Mucosa of rectum (tissue), 2 donors: ENCODE results near the gene MTUS2.

Experiments
- H3K27ac ChIP-seq, 2 donors: one replicate each; pipeline ENCODE4 v1.7.0; 2013; ENCODE audit warnings: inconsistent platforms in 2 of 2, low read depth in 2 of 2, low read length in 2 of 2
- H3K27me3 ChIP-seq, 2 donors: one replicate each; pipeline ENCODE4 v1.7.0; 2013; ENCODE audit warnings: low read length in 2 of 2; ENCODE audit not compliant: control insufficient read depth in 2 of 2, insufficient read depth in 2 of 2
- H3K36me3 ChIP-seq, 2 donors: one replicate each; pipeline ENCODE4 v1.7.0; 2013; ENCODE audit warnings: low read length in 2 of 2; ENCODE audit not compliant: control insufficient read depth in 2 of 2, insufficient read depth in 2 of 2
- H3K4me1 ChIP-seq, 2 donors: one replicate each; pipeline ENCODE4 v1.7.0; 2013; ENCODE audit warnings: low read length in 2 of 2, mild to moderate bottlenecking in 1 of 2; ENCODE audit not compliant: control insufficient read depth in 2 of 2, insufficient read depth in 2 of 2
- H3K4me3 ChIP-seq, 2 donors: one replicate each; pipeline ENCODE4 v1.7.0; 2013; ENCODE audit warnings: low read length in 2 of 2
- H3K9ac ChIP-seq, 2 donors: one replicate each; pipeline ENCODE4 v1.7.0; 2013; ENCODE audit warnings: low read length in 2 of 2, low read depth in 1 of 2, mild to moderate bottlenecking in 1 of 2
- H3K9me3 ChIP-seq, 2 donors: one replicate each; pipeline ENCODE4 v1.7.0; 2013; ENCODE audit warnings: low read length in 2 of 2; ENCODE audit not compliant: control insufficient read depth in 2 of 2
- donor health status: healthy.
- donor health status: Normal muscosa, but diverticular disease.

Gene MTUS2

DNA sequence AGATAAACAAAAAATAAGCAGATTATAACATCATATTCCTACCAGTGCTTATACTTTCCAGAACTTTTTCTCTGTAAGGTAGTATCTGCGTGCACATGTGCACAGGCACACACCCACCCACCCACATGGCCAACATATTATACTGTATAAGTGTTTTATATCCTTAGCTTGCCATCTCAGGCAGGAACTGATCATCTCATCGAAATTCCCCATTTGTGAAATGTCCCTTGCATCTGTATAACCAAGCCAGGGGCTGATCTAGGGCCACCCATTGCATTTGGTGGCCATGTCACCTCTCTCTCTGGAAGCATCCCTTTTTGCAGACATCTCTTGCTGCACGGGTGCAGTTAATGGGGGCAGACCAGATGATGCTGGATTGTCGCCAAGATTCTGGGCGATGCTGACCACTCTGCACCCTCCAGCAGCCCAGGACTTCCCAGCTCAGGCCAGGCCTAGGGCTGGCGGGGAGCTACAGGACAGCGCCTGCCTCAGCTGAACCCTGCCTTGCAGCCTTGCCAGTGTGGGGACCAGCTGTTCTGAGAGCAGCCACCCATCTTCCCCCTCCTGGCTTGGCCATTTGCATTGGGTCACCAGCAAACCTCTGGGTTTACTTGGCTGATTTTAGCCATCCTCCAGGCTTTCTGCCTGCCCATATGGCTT is 679.5 kb downstream of the MTUS2 start:
- Histone ChIP-seq H3K9me3 (no peaks in the 10 kb centered on the region), H3K27ac (no peak overlapping the region), H3K36me3 (no peaks in the 10 kb centered on the region), H3K27me3 (peaks cover 2 to 4% of the 10 kb centered on the region in 2 donors), H3K4me1 (peaks cover 3 to 7% of the 10 kb centered on the region in 2 donors), H3K9ac (no peak overlapping the region), H3K4me3 (no peak overlapping the region)

DNA sequence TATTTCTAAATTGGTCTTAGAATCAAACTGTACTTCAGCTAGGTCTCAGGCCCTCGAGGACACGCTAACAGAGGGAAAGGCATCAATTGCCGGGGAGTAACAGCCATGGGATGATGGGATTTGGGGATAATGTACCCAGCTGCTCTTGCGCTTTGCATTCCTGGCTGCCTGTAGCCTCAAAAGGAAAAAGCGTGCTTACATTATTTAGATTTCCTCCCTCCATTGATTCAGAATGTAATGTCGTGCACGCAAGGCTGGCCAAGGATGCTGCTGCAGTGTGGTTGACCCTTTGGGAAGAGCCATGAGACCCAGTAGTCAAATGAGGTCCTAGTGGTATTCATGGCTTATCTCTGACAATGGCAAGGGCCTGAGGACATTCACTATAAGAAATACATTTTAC is 680.2 kb downstream of the MTUS2 start:
- Histone ChIP-seq H3K27ac (no peak overlapping the region), H3K9ac (no peak overlapping the region), H3K27me3 (peaks cover 2 to 6% of the 10 kb centered on the region in 2 donors), H3K4me1 (peaks cover 3 to 7% of the 10 kb centered on the region in 2 donors), H3K4me3 (no peak overlapping the region), H3K36me3 (no peaks in the 10 kb centered on the region), H3K9me3 (no peaks in the 10 kb centered on the region)

DNA sequence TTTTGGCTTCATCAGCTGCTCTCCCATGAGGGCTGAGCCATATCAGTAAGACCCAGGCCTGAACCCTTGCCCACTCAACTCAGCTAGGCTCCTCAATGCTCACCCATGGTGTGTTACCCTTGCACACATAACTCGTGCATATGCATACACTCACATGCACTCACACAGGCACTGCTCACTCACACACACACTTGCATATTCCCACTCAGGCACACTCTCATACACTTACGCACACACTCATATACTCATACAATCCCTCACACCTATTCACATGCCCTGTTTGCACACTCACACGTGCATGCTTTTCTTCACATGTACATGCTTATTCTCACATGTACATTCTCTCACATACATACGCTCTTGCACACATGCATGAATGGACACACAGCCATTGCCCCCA is 681.5 kb downstream of the MTUS2 start:
- H3K27ac ChIP-seq, result no peak overlapping the region
- H3K4me1 ChIP-seq, result peaks cover 1 to 2% of the 10 kb centered on the region in 2 donors
- no peak overlapping the region for H3K4me3 ChIP-seq
- no peak overlapping the region for H3K9ac ChIP-seq
- H3K9me3 ChIP-seq, result no peaks in the 10 kb centered on the region
- H3K27me3 ChIP-seq, result peaks cover 1 to 6% of the 10 kb centered on the region in 2 donors
- H3K36me3 ChIP-seq, result no peaks in the 10 kb centered on the region

DNA sequence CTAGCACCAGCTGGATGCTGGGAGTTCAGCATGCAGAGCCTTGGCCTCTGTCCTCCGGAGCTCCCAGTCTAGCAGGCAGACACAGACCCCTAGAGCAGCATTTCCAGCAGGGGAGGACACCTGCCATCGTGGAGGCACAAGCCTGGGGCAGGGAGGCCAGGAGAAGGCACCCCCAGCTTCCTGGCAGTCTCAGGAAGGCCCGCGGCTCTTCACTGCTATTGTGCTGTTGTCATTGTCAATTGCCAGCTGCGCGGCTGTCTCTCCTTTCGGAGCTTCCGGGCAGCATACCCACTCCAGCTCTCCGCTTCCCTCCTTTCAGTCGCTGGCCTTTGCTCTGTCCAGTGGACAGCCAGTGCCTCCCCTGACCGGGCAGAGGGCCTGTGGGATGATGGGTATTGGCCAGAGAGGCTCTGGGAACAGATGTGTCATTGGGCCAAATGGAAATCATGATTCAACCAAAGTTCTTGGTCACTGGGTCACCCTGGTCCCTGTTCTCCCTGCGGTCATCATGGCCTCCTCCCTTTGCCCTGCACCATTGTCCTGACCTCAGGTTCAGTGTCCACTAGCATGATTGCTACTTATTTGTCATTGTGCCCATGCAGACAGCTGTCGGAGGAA is 682.4 kb downstream of the MTUS2 start:
- Histone ChIP-seq H3K9ac (no peak overlapping the region), H3K36me3 (no peaks in the 10 kb centered on the region), H3K4me3 (no peak overlapping the region), H3K27ac (no peak overlapping the region), H3K9me3 (no peaks in the 10 kb centered on the region), H3K27me3 (peaks cover 4 to 6% of the 10 kb centered on the region in 2 donors), H3K4me1 (peaks cover 0 to 2% of the 10 kb centered on the region in 2 donors)

DNA sequence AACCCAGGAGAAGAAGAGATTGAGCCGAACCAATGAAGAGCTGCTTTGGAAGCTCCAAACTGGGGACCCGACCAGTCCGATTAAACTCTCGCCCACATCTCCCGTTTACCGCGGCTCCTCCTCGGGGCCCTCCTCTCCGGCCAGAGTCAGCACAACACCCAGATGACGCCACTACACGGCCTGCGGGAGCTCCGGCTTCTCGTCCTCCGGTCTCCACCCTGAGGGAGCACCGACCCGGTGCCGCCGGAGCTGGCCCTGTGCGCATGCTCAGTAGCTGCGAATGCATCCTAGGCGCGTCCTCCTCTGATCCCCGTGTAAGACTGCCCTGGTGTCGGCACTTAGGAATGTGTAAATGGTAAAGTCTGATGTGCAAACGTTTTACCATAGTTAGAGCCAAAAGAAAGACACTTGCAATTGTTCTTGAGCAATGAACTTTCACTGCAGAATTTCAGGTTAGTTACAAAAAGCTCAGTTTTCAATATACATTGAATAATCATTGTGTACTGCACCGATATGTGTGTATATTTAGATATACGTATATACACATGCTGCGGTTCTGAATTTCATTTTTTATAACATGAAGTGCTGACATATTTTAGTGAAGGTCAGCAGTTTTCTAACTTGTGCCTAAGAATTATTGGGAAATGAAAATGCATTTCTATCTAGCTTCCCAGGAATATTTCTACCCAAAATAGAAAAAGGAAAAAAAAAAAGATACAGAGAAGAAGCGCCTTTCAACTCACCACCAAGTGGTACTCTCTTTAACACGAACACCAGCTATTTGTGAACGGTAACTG is 683.1 kb downstream of the MTUS2 start:
- Histone ChIP-seq H3K27ac (no peak overlapping the region), H3K36me3 (no peaks in the 10 kb centered on the region), H3K27me3 (peaks cover 4 to 6% of the 10 kb centered on the region in 2 donors), H3K9me3 (no peaks in the 10 kb centered on the region), H3K4me1 (peaks cover 0 to 2% of the 10 kb centered on the region in 2 donors), H3K9ac (no peak overlapping the region), H3K4me3 (no peak overlapping the region)

DNA sequence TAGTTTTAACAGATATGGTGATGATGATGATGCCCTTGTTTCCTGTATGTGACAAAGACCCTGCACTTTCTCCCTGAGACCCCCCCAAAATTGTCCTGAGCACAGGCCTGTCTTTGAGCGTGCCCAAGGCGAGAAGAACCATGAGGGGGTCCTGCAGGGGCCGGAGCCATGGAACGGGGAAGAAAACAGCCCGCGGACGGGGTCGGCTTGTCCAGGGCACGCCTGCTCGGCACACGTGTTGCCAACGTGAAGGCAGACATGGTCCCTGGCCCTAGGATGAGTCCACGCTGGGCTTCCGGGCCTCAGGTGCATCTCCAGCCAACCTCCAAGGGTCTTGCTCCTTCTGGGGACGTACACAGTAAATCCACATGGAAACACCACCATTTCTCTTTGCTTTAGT is 684.6 kb downstream of the MTUS2 start:
- peaks cover 0 to 2% of the 10 kb centered on the region in 2 donors for H3K4me1 ChIP-seq
- no peaks in the 10 kb centered on the region for H3K36me3 ChIP-seq
- no peak overlapping the region for H3K4me3 ChIP-seq
- no peaks in the 10 kb centered on the region for H3K9me3 ChIP-seq
- peaks cover 4 to 6% of the 10 kb centered on the region in 2 donors for H3K27me3 ChIP-seq
- H3K27ac ChIP-seq, result no peak overlapping the region
- H3K9ac ChIP-seq, result no peak overlapping the region

DNA sequence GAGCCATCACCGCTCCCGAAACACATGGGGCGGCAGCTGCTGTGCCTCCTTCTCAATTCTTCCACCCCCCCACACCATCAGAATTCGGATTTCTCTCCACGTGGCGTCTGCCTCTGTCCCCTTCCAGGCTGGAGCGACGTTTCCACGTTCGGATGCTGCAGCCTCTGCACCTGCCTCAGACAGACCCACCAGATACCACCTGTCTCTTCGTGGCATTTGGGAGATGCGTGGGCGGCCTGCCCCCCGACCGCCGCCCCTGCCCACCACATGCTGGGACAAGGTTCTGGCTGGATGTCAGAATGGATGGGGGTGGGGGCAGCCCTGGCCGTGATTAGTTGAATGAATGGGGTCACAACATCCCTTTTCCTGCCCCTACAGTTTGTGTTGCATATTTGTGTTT is 685.4 kb downstream of the MTUS2 start:
- Histone ChIP-seq H3K4me1 (peaks cover 0 to 2% of the 10 kb centered on the region in 2 donors), H3K4me3 (no peak overlapping the region), H3K9me3 (no peaks in the 10 kb centered on the region), H3K36me3 (peaks cover 0 to 2% of the 10 kb centered on the region in 2 donors), H3K27ac (no peak overlapping the region), H3K27me3 (peaks cover 4 to 6% of the 10 kb centered on the region in 2 donors), H3K9ac (no peak overlapping the region)

DNA sequence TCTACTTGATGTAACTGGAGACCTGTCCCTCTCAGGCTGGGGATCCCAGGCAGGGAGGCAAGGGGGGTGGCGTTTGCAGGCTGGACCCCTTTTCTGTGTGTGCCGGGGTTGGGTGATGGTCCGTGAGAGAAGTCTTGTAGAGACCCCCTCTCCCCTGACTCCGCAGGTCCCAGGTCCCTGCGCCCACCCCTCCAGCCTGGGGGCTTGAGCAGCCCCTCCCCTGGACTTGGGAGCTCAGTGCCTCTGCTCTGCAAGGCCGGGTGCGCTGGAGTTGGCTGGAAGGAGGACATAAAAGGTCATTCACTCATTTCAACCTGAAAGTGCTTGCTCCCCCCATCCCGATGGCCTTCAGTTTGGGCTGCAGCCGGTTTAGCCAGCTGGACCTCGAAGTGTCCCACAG is 685.8 kb downstream of the MTUS2 start:
- no peak overlapping the region for H3K27ac ChIP-seq
- no peak overlapping the region for H3K4me3 ChIP-seq
- H3K9me3 ChIP-seq, result no peaks in the 10 kb centered on the region
- peaks cover 4 to 6% of the 10 kb centered on the region in 2 donors for H3K27me3 ChIP-seq
- H3K36me3 ChIP-seq, result peaks cover 2 to 3% of the 10 kb centered on the region in 2 donors
- H3K4me1 ChIP-seq, result peaks cover 0 to 2% of the 10 kb centered on the region in 2 donors
- H3K9ac ChIP-seq, result no peak overlapping the region

DNA sequence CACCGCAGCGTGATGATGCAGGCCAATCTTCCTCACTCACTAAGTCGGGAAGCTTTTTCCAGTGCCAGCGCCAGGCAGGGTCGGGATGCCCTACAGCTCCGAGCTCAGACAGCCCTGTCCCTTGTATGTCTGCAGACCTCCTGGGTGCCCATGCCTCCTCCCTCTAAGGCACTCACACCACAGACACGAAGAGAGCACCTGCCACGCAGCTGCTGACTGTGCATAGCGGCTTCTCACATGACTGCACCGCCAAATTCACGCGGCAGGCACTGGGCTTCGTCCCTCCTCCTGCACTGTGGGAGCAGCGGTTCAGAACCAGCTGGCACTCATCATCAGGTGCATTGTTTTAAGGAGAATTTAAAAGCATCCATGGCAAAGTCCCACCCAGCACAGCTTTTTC is 687.2 kb downstream of the MTUS2 start:
- H3K9me3 ChIP-seq, result no peaks in the 10 kb centered on the region
- H3K4me1 ChIP-seq, result peaks cover 0 to 2% of the 10 kb centered on the region in 2 donors
- no peak overlapping the region for H3K9ac ChIP-seq
- no peak overlapping the region for H3K4me3 ChIP-seq
- H3K36me3 ChIP-seq, result peaks cover 3 to 7% of the 10 kb centered on the region in 2 donors
- peaks cover 4 to 6% of the 10 kb centered on the region in 2 donors for H3K27me3 ChIP-seq
- no peak overlapping the region for H3K27ac ChIP-seq
